ENCODE measurements around the gene ESR1. TPM values are rescaled to one million over a fixed set of nuclear protein-coding genes. Genes with fewer than 3 reads are reported as not detected.
"Not testable (repeated sequence)": the region's sequence is repeated elsewhere in the genome, so short reads cannot be mapped to it uniquely, and the experiment has no call there.

The ESR1 gene
- total RNA-seq, 1 experiment from 2014 or later, result 0.03 TPM

- DNase-seq (ENCODE audit: low read depth), result no peak
Measured at GRCh38 chr6:151891524-151891923, 84.0 kb downstream of the ESR1 start.

GRCh38 chr6:151894426-151894825 lies 86.9 kb downstream of the ESR1 start:
- peak; percentile 6 for DNase-seq (ENCODE audit: low read depth)

DNA sequence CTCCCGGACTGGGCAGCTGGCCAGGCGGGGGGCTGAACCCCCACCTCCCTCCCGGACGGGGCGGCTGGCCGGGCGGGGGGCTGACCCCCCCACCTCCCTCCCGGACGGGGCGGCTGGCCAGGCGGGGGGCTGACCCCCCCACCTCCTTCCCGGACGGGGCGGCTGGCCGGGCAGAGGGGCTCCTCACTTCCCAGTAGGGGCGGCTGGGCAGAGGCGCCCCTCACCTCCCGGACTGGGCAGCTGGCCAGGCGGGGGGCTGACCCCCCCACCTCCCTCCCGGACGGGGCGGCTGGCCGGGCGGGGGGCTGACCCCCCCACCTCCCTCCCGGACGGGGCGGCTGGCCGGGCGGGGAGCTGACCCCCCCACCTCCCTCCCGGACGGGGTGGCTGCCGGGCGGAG lies 91.7 kb downstream of the ESR1 start:
- DNase-seq (ENCODE audit: low read depth), result not testable (repeated sequence)

GRCh38 chr6:151899796-151900195 lies 92.3 kb downstream of the ESR1 start:
- DNase-seq (ENCODE audit: low read depth), result not testable (repeated sequence)

GRCh38 chr6:151900256-151900655 lies 92.8 kb downstream of the ESR1 start:
- DNase-seq (ENCODE audit: low read depth), result no peak

DNA sequence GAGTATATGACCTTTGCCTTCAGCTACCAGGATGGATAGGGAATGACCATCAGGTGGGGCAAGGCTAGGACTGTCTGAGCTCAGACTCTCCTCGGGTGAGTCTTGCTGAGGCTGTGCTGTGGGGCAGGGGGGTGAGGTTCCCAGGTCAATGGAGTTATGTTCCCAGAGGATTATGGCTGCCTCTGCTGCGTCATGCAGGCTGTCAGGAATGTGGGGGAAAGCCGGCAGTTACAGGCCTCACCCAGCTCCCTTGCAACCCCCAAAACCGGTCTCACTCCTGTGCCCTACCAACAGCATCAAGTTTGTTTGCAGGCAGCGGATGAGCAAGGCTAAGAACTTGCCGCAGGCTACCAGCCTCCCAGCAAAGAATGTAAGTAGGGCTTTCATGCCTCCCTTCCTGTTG lies 93.5 kb downstream of the ESR1 start:
- DNase-seq (ENCODE audit: low read depth), result no peak

GRCh38 chr6:151904631-151905030 lies 97.1 kb downstream of the ESR1 start:
- no peak for DNase-seq (ENCODE audit: low read depth)

DNA sequence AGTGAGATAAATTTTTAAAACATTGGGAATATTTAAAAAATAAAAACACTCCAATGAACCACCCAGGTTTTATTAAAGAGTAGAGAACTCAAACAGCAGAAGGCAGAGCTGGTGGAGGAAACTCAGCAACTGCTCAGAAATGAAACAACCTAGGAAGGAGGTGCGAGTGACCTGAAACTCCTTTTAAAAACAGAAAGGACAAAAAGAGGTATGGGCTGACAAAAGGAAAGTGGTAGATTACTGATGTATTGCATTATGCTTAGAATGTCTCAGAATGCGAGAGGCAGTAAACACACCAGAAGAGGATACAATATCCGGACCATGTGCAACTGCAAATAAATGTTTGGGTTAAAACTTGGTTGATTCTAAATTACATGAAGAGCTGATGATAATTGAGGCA lies 97.6 kb downstream of the ESR1 start:
- no peak for DNase-seq (ENCODE audit: low read depth)

GRCh38 chr6:151905854-151906253 lies 98.4 kb downstream of the ESR1 start:
- DNase-seq (ENCODE audit: low read depth), result no peak

DNA sequence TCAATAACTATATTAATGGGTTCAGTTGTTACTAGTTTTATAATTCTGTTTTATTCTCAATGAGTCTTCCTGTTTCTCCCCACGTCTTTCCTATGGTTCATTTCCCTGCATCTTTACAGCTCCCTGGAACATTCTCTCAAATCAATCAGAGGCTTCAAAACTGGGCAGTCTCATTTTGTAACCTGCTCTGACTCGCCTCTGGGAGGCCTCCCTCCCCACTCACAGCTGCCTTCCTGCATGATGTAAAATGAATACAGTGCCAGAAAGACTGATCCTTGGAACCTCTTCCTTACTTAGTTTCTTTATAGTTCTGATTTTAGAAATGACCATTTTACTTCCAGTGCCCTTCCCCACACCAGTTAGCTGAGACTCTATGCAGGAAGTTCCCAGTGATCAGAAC lies 103.9 kb downstream of the ESR1 start:
- no peak for DNase-seq (ENCODE audit: low read depth)

- DNase-seq (ENCODE audit: low read depth), result peak; percentile 21
Measured at GRCh38 chr6:151914484-151914883, 107.0 kb downstream of the ESR1 start.

DNA sequence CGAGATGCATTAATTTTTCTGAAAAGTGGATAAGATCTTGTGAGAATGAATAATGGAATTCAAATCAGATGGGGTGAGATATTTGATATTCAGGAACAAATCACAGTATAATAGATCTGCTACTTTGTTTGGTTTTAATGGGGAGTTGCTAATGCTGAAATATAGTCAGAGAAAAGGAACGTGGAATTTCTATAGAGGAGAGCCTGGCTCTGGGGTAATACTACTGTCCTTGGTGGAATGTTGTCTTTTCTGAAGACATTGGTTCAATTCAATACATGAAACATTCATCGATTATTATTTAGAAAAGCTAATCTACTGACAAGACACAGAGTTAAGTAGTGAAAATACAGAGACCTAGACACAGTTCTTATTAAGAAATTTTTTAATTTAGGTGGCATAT lies 108.6 kb downstream of the ESR1 start:
- DNase-seq (ENCODE audit: low read depth), result no peak

- DNase-seq (ENCODE audit: low read depth), result peak; percentile 65
Measured at GRCh38 chr6:151916680-151917164, 109.2 kb downstream of the ESR1 start.

DNA sequence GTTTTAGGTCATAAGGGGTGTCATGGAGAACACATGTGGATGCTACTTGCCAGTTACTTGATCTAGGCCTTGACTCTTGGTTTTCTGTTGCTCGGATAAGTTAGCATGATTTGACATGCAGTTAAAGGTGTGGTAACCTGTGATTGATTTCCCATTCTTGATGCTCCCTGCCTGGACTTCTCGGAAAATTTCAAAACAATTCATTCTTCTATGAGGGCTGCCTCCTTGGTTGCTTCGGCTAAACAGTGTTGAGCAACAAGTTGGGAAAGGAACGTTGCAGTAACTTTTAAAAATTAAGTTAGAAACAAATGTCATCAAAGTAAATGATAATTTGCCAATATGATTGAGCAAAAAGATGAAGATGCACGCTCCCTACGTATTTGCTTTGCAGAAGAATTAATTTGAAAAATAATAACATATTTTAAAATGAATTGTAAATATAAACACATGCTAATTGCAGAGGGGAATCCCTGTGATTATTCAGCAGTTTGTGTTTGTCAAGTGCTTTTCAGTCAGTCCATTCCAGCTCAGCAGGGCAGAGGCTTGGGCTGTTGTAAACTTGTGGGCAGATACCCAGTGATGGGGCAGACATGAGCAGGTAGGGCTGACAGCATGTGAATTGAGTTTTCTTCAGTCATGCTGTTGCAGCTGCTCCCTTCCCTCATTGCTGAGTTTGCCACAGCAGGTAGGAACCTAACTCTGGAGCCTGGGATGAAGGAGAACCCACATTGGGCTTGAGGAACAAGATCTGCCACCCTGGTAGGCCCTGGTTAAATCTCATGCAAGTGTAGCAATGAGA lies 110.2 kb downstream of the ESR1 start:
- no peak for DNase-seq (ENCODE audit: low read depth)

DNA sequence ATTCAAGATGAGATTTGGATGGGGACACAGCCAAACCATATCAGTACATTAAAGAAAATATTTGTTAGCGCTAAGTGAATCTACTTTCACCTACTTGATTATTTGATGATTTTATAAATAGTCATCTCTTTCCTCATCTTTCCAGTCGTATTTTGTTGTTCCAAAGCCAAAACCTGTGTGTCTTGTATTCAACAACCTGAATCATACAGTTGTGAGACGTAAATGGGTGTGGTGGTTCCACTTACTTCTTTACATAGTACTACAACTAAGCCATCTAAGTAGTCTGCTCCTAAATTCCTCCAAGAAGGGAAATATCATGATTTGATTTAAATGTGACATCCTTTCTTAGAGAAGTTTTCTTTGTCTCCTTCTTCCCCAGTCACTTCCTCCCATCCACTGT lies 132.8 kb downstream of the ESR1 start:
- no peak for DNase-seq (ENCODE audit: low read depth)

DNA sequence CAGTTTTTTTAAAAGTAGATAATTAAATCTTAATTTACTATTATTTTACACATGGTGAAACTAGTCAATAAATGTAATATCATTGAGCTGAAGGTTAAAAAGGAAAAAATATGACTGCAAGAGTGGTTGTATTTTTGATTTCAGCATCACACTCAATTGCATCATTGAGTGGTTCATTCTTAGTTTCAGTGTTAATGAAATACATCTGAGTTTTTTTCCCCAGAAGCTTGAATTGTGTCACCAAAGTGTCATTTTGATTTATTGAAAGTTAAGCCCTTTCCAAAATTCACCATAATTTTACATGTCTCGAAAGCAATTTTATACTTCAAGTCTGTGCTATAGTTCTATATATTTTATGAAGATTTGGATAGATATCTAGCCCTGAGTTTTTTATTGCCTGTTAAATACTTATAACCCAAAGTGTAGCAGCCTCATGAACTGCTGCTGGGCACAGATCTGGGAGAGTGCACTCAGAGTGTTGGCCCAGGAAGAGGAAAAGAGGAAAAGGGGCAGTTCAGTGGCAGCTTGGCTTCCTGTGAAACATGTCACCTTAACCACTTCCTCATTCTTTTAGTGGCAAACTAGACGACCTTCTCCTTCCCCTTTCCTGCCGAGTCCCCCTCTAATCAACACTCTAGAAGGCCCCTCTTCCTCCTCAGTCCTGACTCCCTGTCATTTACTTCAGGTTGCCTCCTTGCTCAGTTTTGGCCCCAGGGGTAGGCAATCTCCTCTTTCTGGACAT lies 140.7 kb downstream of the ESR1 start:
- peak; percentile 31 for DNase-seq (ENCODE audit: low read depth)

DNA sequence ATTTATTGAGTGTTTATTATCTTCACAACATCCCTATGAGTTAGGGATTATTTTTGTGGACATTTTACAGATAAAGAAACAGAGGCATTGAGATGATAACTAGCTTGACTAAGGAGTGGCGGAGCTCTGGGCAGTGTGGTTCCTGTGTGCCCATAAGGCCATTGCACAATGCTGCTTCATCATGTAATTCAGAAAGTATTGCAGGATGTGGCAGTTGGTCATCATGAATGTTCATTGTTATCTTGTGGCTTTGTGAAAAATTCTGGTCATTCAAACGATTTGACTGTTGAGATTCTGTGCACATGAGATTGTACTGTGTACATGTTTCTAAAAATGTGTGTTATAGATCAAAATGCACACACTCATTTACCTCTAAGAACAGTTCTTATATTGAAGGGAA lies 150.8 kb downstream of the ESR1 start:
- peak; percentile 83 for DNase-seq (ENCODE audit: low read depth)

DNA sequence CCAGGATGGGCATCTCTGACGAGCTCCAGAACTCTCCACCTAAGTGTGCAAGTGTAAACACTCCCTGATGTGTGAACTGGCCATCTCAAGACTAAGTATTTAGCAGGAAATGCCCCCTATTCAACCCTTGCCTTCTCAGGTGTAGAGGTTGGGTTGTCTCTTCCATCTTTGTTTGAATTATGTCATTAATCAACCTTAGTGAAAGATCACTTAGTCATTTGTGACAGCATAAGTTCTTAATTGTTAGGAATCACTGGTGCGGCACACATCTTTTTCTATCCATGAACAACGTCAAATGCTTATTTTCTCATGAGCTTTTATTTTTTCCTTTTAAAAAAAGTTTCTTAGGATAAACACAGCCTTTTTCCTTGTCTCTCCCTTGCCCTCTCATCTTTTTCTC lies 151.6 kb downstream of the ESR1 start:
- no peak for DNase-seq (ENCODE audit: low read depth)

DNA sequence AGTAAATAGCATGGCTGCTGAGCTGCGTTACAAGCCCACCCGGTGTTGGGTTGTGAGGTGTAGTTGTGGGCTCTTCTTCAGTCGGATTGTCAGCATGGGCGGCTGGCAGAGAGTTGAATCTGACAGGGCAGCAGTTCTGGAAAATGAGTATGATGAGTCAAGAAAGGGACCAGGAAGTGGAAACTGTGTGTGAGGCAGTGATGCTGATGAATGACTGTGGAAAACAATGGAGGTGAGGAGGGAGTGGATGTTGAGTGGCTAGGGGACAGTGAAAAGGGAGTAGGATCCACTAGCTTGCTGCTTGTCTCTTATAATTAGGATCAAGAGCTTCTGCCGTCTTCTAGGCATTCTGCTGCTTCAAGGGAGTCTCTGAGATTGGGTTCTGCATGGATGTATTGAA lies 154.3 kb downstream of the ESR1 start:
- peak; percentile 32 for DNase-seq (ENCODE audit: low read depth)

GRCh38 chr6:151962246-151962846 lies 154.9 kb downstream of the ESR1 start:
- DNase-seq (ENCODE audit: low read depth), result peak; percentile 70

GRCh38 chr6:151963001-151963400 lies 155.5 kb downstream of the ESR1 start:
- no peak for DNase-seq (ENCODE audit: low read depth)

DNA sequence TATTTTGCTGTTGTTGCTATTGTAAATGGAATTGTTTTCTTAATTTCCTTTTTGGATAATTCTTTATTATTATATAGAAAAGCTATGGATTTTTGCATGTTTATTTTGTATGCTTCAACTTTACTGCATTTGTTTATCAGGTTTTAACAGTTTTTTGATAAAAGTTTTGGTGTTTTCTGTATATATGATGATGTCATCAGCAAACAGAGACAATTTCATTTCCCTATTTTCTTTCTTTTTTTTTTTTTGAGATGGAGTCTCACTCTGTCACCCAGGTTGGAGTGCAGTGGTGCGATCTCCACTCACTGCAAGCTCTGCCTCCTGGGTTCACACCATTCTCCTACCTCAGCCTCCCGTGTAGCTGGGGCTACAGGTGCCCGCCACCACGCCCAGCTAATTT lies 156.9 kb downstream of the ESR1 start:
- DNase-seq (ENCODE audit: low read depth), result not testable (repeated sequence)

Data from HT1080 (cell line).